ENCODE measurements around the gene SLC39A6. TPM values are rescaled to one million over a fixed set of nuclear protein-coding genes. Genes with fewer than 3 reads are reported as not detected.

Gene SLC39A6
- total and polyA plus RNA-seq, 2 donors (not counting 3 experiments of a cell fraction or from before 2014, with no cell fraction given): 13.8 to 23.1 TPM

- dilution Hi-C loops (cut with MboI; ENCODE audit: extremely low pct_ligation_motif_present, low sequenced_read_pairs): no loop called here
- ChIA-PET CTCF (interaction anchor here (0.7 to 3.4 kb wide), 3 partner anchors 62 to 141 kb away, joined by 3 to 13 read pairs (median 3); no protein-coding TSS in a partner anchor), POLR2A (no interaction called here)
- Histone ChIP-seq H3K79me2 (ENCODE audit: control insufficient read depth, insufficient read depth, low read length) (peaks cover 2% of the 10 kb centered on the region), H3K4me3 (replicated peaks in 1 of 3; ENCODE audit: insufficient read depth in 1 of 3, low read depth in 1 of 3, low read length in 3 of 3) (no peak overlapping the region), H3K9me3 (replicated peaks; ENCODE audit: control insufficient read depth, insufficient read depth, low read length) (no peaks in the 10 kb centered on the region), H3K27me3 (ENCODE audit: control insufficient read depth in 2 of 2, insufficient read depth in 2 of 2, low read length in 2 of 2) (no peaks in the 10 kb centered on the region), H3K4me2 (ENCODE audit: insufficient read depth, low read length) (peak overlapping the region; percentile 46), H4K20me1 (replicated peaks; ENCODE audit: control insufficient read depth, extremely low read depth, insufficient read depth, low read length) (no peaks in the 10 kb centered on the region), H2AFZ (ENCODE audit: low read depth, low read length) (no peak overlapping the region), H3K9me1 (replicated peaks; ENCODE audit: control insufficient read depth, extremely low read depth, insufficient read depth, low read length) (no peaks in the 10 kb centered on the region), H3K4me1 (ENCODE audit: control insufficient read depth, extremely low read depth, insufficient read depth, low read length) (peaks cover 35% of the 10 kb centered on the region), H3K36me3 (ENCODE audit: control insufficient read depth in 2 of 2, extremely low read depth in 1 of 2, insufficient read depth in 2 of 2, low read length in 2 of 2) (peaks cover 14 to 18% of the 10 kb centered on the region in 2 experiments), H3K9ac (replicated peaks; ENCODE audit: extremely low read depth, insufficient read depth, low read length) (peak overlapping the region; percentile 55), H3K27ac (ENCODE audit: insufficient read depth, low read depth, low read length) (peak overlapping the region; percentile 74)
- peak; percentile 49 for TF ChIP-seq POLR2A (IDR thresholded peaks at IDR 0.05; ENCODE audit: low read depth, low read length)
- TF ChIP-seq MAX (IDR thresholded peaks at IDR 0.05; ENCODE audit: insufficient read depth, insufficient read length): no peak
- peak; percentile 84 for TF ChIP-seq GATA2 (IDR thresholded peaks at IDR 0.05; ENCODE audit: insufficient read depth, insufficient read length, low read depth, low read length)
- TF ChIP-seq JUN (IDR thresholded peaks at IDR 0.05; ENCODE audit: borderline replicate concordance, insufficient read depth, insufficient read length, low read depth): peak; percentile 79
- TF ChIP-seq FOS (IDR thresholded peaks at IDR 0.05; ENCODE audit: borderline replicate concordance, insufficient read depth, low read length): peak; percentile 76
- no peak for TF ChIP-seq EZH2 (IDR thresholded peaks at IDR 0.05; ENCODE audit: borderline replicate concordance, low read depth, low read length, severe bottlenecking)
- no peak for TF ChIP-seq CTCF (IDR thresholded peaks at IDR 0.05; ENCODE audit: extremely low read depth in 1 of 2, insufficient read depth in 1 of 2, low read depth in 1 of 2, low read length in 2 of 2)
- TF ChIP-seq POLR2AphosphoS5 (IDR thresholded peaks at IDR 0.05; ENCODE audit: insufficient read depth, low read depth, low read length): peak; percentile 75
- no peak for TF ChIP-seq MYC (IDR thresholded peaks at IDR 0.05; ENCODE audit: low read depth, low read length)
- DNase-seq (ENCODE audit: low read depth, low spot score) (peak; percentile 93), FAIRE-seq (peak; percentile 70)
- BruUV-seq (replicated peaks): no TSS peak
- intact Hi-C loops (cut with micrococcal nuclease): loop anchor here (1.0 kb wide), 3 partner anchors 18 to 123 kb away; partner anchors contain the start of genes ELP2 and SLC39A6
These were observed 29.2 kb upstream of the SLC39A6 start for GRCh38 chr18:36158266-36158867.
